Measurements from ENCODE around the gene ZNF366. TPM values are rescaled to one million over a fixed set of nuclear protein-coding genes. Genes with fewer than 3 reads are reported as not detected.

Gene ZNF366
- total RNA-seq, 2 experiments from 2014 or later, result not detected

DNA sequence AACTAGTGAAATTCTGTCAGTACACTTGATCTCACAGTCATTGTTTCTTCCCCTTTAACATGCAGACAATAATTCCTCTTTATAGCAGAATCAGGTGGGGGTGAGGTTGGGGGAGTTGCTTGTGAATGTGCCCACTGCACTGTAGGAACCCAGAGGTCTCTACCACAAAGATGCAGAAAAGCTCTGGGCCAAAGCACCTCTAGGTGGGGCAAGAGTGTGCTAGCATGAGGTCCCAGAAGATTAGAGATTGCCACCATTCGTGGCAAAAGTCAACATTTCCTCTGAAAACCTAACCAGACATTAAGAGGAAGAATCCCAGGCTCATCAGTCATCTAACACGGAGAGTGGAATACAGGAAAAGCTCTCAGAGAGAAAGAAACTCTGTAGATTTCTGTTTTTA is 112.5 kb downstream of the ZNF366 start:
- no peak overlapping the region for H3K27ac Mint-ChIP-seq
- CTCF ChIA-PET, result no interaction called here
- H3K4me3 Mint-ChIP-seq, result no peak overlapping the region

DNA sequence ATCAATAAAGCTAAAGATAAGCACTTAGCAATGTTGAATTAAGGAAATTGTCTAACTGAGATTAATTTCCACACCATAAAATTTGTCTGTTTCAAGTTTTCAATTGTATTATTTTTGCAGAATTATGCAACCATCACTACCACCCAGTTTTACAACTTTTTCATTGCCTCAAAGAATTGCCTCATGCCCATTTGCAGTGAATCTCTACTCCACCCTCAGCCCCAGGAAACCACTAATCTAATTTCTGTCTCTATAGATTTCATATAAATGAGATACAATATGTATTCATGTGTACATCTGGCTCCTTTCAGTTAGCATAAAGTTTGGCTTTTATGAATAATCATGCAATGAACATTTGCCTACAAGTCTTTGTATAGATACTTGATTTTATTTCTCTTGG is 114.2 kb downstream of the ZNF366 start:
- Mint-ChIP-seq H3K27me3 (ENCODE audit: low read depth) (peaks cover 20% of the 10 kb centered on the region), H3K4me3 (no peak overlapping the region), H3K27ac (no peak overlapping the region), H3K36me3 (ENCODE audit: low read depth) (no peaks in the 10 kb centered on the region), H3K9me3 (no peaks in the 10 kb centered on the region), H3K4me1 (ENCODE audit: low read depth) (no peaks in the 10 kb centered on the region)
- intact Hi-C loops (cut with micrococcal nuclease), result no loop called here
- DNase-seq, result no peak
- CTCF ChIA-PET, result interaction anchor here (0.7 kb wide), 1 partner anchor 233 kb away, joined by 3 read pairs; no protein-coding TSS in a partner anchor

More for the DNA sequence above, 112.5 kb downstream of the ZNF366 start:
- Mint-ChIP-seq H3K27me3 (ENCODE audit: low read depth) (peaks cover 22% of the 10 kb centered on the region), H3K36me3 (ENCODE audit: low read depth) (peaks cover 1% of the 10 kb centered on the region), H3K9me3 (no peaks in the 10 kb centered on the region), H3K4me1 (ENCODE audit: low read depth) (no peaks in the 10 kb centered on the region)
- intact Hi-C loops (cut with micrococcal nuclease), result no loop called here
- DNase-seq, result peak; percentile 10

Other genes starting within 250 kb of the ZNF366 start
- 10 to 100 TPM; 86.0 to 95.8 TPM for gene MRPS27, start 187.2 kb downstream of the ZNF366 start, total RNA-seq
- 10 to 100 TPM; 10.1 to 11.6 TPM for gene PTCD2, start 187.0 kb downstream of the ZNF366 start, total RNA-seq